RWPE2 (cell line): ENCODE measurements around the gene BCKDK.

Experiments used
- ATAC-seq: fragments of 200-7000 bp; cut with Tn5 transposase; 3 replicates; pipeline ENCODE4 v1.9.1; 2021; ENCODE audit warnings: low read depth
- DNase-seq: peaks from one replicate; pipeline ENCODE4 v3.0.0-alpha.2; 2020; ENCODE audit warnings: low spot score
- H3K27ac ChIP-seq: fragments of 450-650 bp; 2 replicates; pipeline ENCODE4 v1.5.1; 2017; ENCODE audit warnings: mild to moderate bottlenecking; ENCODE audit not compliant: poor library complexity, severe bottlenecking
- H3K27me3 ChIP-seq: fragments of 250-450 bp; sonication (Bioruptor Pico); 2 replicates; pipeline ENCODE4 v1.5.1; 2021; ENCODE audit warnings: mild to moderate bottlenecking, moderate library complexity; ENCODE audit not compliant: insufficient read depth, poor library complexity, severe bottlenecking
- H3K36me3 ChIP-seq: fragments of 250-450 bp; sonication (Bioruptor Pico); 2 replicates; pipeline ENCODE4 v1.5.1; 2020; ENCODE audit warnings: low read depth, mild to moderate bottlenecking, moderate library complexity
- H3K4me1 ChIP-seq: fragments of 250-450 bp; sonication (Bioruptor Pico); 2 replicates; pipeline ENCODE4 v1.5.1; 2021; ENCODE audit warnings: mild to moderate bottlenecking, moderate library complexity; ENCODE audit not compliant: insufficient read depth, poor library complexity, severe bottlenecking
- H3K4me3 ChIP-seq: fragments of 250-450 bp; sonication (Bioruptor Pico); 2 replicates; pipeline ENCODE4 v1.5.1; 2021; ENCODE audit warnings: mild to moderate bottlenecking, moderate library complexity; ENCODE audit not compliant: severe bottlenecking
- H3K9me3 ChIP-seq: fragments of 250-450 bp; sonication (Bioruptor Pico); 2 replicates; pipeline ENCODE4 v1.5.1; 2021; ENCODE audit warnings: mild to moderate bottlenecking, moderate library complexity; ENCODE audit not compliant: severe bottlenecking
- CTCF ChIP-seq: fragments of 450-650 bp; IDR thresholded peaks from one replicate; pipeline ENCODE4 v1.5.1; 2017; ENCODE audit warnings: mild to moderate bottlenecking, moderate library complexity; ENCODE audit not compliant: poor library complexity, severe bottlenecking

Gene BCKDK

GRCh38 chr16:31125844-31126243 lies 17.7 kb downstream of the BCKDK start:
- no peak for ATAC-seq
- no peak overlapping the region for H3K27ac ChIP-seq
- H3K36me3 ChIP-seq: peaks cover 42% of the 10 kb centered on the region
- H3K9me3 ChIP-seq: no peaks in the 10 kb centered on the region
- peaks cover 10% of the 10 kb centered on the region for H3K4me1 ChIP-seq
- no peak overlapping the region for H3K4me3 ChIP-seq
- no peak for DNase-seq
- TF ChIP-seq CTCF: no peak
- no peaks in the 10 kb centered on the region for H3K27me3 ChIP-seq

- Histone ChIP-seq H3K4me3 (no peak overlapping the region), H3K4me1 (peaks cover 23% of the 10 kb centered on the region), H3K27ac (no peak overlapping the region), H3K27me3 (no peaks in the 10 kb centered on the region), H3K36me3 (peaks cover 41% of the 10 kb centered on the region), H3K9me3 (no peaks in the 10 kb centered on the region)
- DNase-seq: no peak
- no peak for ATAC-seq
- TF ChIP-seq CTCF: no peak
These were observed 19.0 kb downstream of the BCKDK start for GRCh38 chr16:31127182-31127581.

- no peak overlapping the region for H3K4me3 ChIP-seq
- no peak for DNase-seq
- no peaks in the 10 kb centered on the region for H3K27me3 ChIP-seq
- TF ChIP-seq CTCF: no peak
- peaks cover 31% of the 10 kb centered on the region for H3K4me1 ChIP-seq
- H3K9me3 ChIP-seq: no peaks in the 10 kb centered on the region
- peak overlapping the region; percentile 75 for H3K27ac ChIP-seq
- peaks cover 43% of the 10 kb centered on the region for H3K36me3 ChIP-seq
- ATAC-seq: no peak
These were observed 20.8 kb downstream of the BCKDK start for GRCh38 chr16:31128711-31129567.

- H3K4me1 ChIP-seq: peaks cover 37% of the 10 kb centered on the region
- TF ChIP-seq CTCF: no peak
- H3K9me3 ChIP-seq: no peaks in the 10 kb centered on the region
- H3K4me3 ChIP-seq: no peak overlapping the region
- H3K27me3 ChIP-seq: no peaks in the 10 kb centered on the region
- ATAC-seq (no peak), DNase-seq (peak; percentile 41)
- peak overlapping the region; percentile 75 for H3K27ac ChIP-seq
- peaks cover 45% of the 10 kb centered on the region for H3K36me3 ChIP-seq
These were observed 21.6 kb downstream of the BCKDK start for GRCh38 chr16:31129568-31130335.
